HepG2 (cell line): ENCODE results near the gene CLDN4. TPM values are rescaled to one million over a fixed set of nuclear protein-coding genes. Genes with fewer than 3 reads are reported as not detected.

Experiments used
- CAMTA2 ChIP-seq: sonication (generic); formaldehyde crosslinking; IDR thresholded peaks from 2 replicates; pipeline ENCODE4 v1.4.0; 2020; ENCODE audit warnings: mild to moderate bottlenecking, missing genetic modification reagents, borderline replicate concordance
- CCDC6 ChIP-seq: sonication (generic); formaldehyde crosslinking; IDR thresholded peaks from 2 replicates; pipeline ENCODE4 v1.8.1; 2022; ENCODE audit warnings: mild to moderate bottlenecking, missing genetic modification reagents, moderate library complexity
- FOXK1 ChIP-seq: sonication (generic); formaldehyde crosslinking; IDR thresholded peaks from 2 replicates; pipeline ENCODE4 v1.4.0; 2020; ENCODE audit warnings: low read depth, missing genetic modification reagents, borderline replicate concordance
- IRX3 ChIP-seq: sonication (generic); formaldehyde crosslinking; IDR thresholded peaks from 2 replicates; pipeline ENCODE4 v1.8.1; 2023; ENCODE audit warnings: mild to moderate bottlenecking, low read depth, missing genetic modification reagents, borderline replicate concordance
- MEIS1 ChIP-seq: sonication (generic); formaldehyde crosslinking; IDR thresholded peaks from 2 replicates; pipeline ENCODE4 v1.9.0; 2021; ENCODE audit warnings: mild to moderate bottlenecking, missing genetic modification reagents, moderate library complexity, borderline replicate concordance
- MIER3 ChIP-seq: IDR thresholded peaks from 2 replicates; pipeline ENCODE4 v1.6.1; 2016; ENCODE audit warnings: missing compliant biosample characterization, borderline replicate concordance
- NFE2L1 ChIP-seq: sonication (generic); formaldehyde crosslinking; IDR thresholded peaks from 2 replicates; pipeline ENCODE4 v1.4.0; 2020; ENCODE audit warnings: missing genetic modification reagents, mild to moderate bottlenecking, borderline replicate concordance
- ONECUT2 ChIP-seq: sonication (generic); formaldehyde crosslinking; IDR thresholded peaks from 2 replicates; pipeline ENCODE4 v1.4.0; 2020; ENCODE audit warnings: missing genetic modification reagents
- PAXIP1 ChIP-seq: sonication (generic); formaldehyde crosslinking; conservative IDR thresholded peaks from 2 replicates; pipeline ENCODE4 v1.4.0; 2020; ENCODE audit warnings: mild to moderate bottlenecking, missing genetic modification reagents, moderate library complexity
- RFXANK ChIP-seq: IDR thresholded peaks from 2 replicates; pipeline ENCODE4 v1.6.1; 2016
- SMARCE1 ChIP-seq: fragments of 450-650 bp; IDR thresholded peaks from 2 replicates; pipeline ENCODE4 v1.6.1; 2017; ENCODE audit warnings: borderline replicate concordance
- TFAP4 ChIP-seq: sonication (generic); IDR thresholded peaks from 2 replicates; pipeline ENCODE4 v1.6.1; 2016; ENCODE audit warnings: low read depth, borderline replicate concordance
- TFDP1 ChIP-seq: IDR thresholded peaks from 2 replicates; pipeline ENCODE4 v1.6.1; 2016; ENCODE audit warnings: missing compliant biosample characterization, missing genetic modification reagents, borderline replicate concordance
- ZBTB8A ChIP-seq: sonication (generic); formaldehyde crosslinking; IDR thresholded peaks from 2 replicates; pipeline ENCODE4 v1.4.0; 2020; ENCODE audit warnings: mild to moderate bottlenecking, low read depth, missing genetic modification reagents, borderline replicate concordance
- ZNF274 ChIP-seq: sonication (generic); formaldehyde crosslinking; IDR thresholded peaks from 2 replicates; pipeline ENCODE4 v1.5.1; 2020; ENCODE audit warnings: mild to moderate bottlenecking, missing genetic modification reagents
- ZNF430 ChIP-seq: sonication (generic); formaldehyde crosslinking; IDR thresholded peaks from 2 replicates; pipeline ENCODE4 v1.9.0; 2021; ENCODE audit warnings: mild to moderate bottlenecking, missing genetic modification reagents
- ZNF737 ChIP-seq: sonication (generic); formaldehyde crosslinking; IDR thresholded peaks from 2 replicates; pipeline ENCODE4 v1.5.0; 2020; ENCODE audit warnings: missing genetic modification reagents, mild to moderate bottlenecking, borderline replicate concordance
- ZNF781 ChIP-seq: sonication (generic); formaldehyde crosslinking; IDR thresholded peaks from 2 replicates; pipeline ENCODE4 v1.5.1; 2020; ENCODE audit warnings: borderline replicate concordance, mild to moderate bottlenecking, missing genetic modification reagents; ENCODE audit errors: not compliant biosample characterization
- ZSCAN29 ChIP-seq: sonication (generic); formaldehyde crosslinking; conservative IDR thresholded peaks from 2 replicates; pipeline ENCODE4 v1.4.0; 2020; ENCODE audit warnings: mild to moderate bottlenecking, missing genetic modification reagents
- polyA plus RNA-seq, 8 experiments: library from polyadenylated mRNA; depleted of rRNA in 3 of 8; stranded (reverse) in 7 of 8; unstranded in 1 of 8; fragments of >200 nt; fragmentation: Illumina TruSeq in 4 of 8; extraction: Trizol in 4 of 8; gene quantifications; 2 replicates each; pipeline versions ENCODE4 v1.2.1 to v1.2.3, GENCODE V29; 2011 to 2016; ENCODE audit warnings: low read depth in 4 of 8, missing spikeins in 1 of 8, mixed read lengths in 1 of 8; ENCODE audit not compliant: insufficient read depth in 1 of 8
- total RNA-seq, 5 experiments: library from RNA; depleted of rRNA; stranded (reverse); fragments of >200 nt; fragmentation: Illumina TruSeq; extraction: Trizol; gene quantifications; 2 replicates each; pipeline ENCODE4 v1.2.3, GENCODE V29; 2016; ENCODE audit warnings: low read depth in 1 of 5
- TF ChIP-seq, protein P1 (sequence below): sonication (generic); formaldehyde crosslinking; IDR thresholded peaks from 2 replicates; pipeline ENCODE4 v1.8.1; 2022; ENCODE audit warnings: low read depth, mild to moderate bottlenecking, missing genetic modification reagents

CLDN4 gene
- total and polyA plus RNA-seq, 2 of the 13 experiments (the other 11 are each of a cell fraction or from before 2014, with no cell fraction given): 28.2 to 35.7 TPM

- TF ChIP-seq, protein P1, sequence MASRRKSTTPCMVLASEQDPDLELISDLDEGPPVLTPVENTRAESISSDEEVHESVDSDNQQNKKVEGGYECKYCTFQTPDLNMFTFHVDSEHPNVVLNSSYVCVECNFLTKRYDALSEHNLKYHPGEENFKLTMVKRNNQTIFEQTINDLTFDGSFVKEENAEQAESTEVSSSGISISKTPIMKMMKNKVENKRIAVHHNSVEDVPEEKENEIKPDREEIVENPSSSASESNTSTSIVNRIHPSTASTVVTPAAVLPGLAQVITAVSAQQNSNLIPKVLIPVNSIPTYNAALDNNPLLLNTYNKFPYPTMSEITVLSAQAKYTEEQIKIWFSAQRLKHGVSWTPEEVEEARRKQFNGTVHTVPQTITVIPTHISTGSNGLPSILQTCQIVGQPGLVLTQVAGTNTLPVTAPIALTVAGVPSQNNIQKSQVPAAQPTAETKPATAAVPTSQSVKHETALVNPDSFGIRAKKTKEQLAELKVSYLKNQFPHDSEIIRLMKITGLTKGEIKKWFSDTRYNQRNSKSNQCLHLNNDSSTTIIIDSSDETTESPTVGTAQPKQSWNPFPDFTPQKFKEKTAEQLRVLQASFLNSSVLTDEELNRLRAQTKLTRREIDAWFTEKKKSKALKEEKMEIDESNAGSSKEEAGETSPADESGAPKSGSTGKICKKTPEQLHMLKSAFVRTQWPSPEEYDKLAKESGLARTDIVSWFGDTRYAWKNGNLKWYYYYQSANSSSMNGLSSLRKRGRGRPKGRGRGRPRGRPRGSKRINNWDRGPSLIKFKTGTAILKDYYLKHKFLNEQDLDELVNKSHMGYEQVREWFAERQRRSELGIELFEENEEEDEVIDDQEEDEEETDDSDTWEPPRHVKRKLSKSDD: peak; percentile 78
- TF ChIP-seq ZNF781 (CRISPR knock-in tag): no peak
- no peak for TF ChIP-seq ZSCAN29
- TF ChIP-seq SMARCE1: no peak
- TF ChIP-seq ZBTB8A (CRISPR knock-in tag): no peak
- TF ChIP-seq RFXANK (CRISPR knock-in tag): no peak
- TF ChIP-seq ONECUT2 (CRISPR knock-in tag): no peak
- TF ChIP-seq MEIS1: no peak
- no peak for TF ChIP-seq FOXK1 (CRISPR knock-in tag)
- no peak for TF ChIP-seq ZNF430 (CRISPR knock-in tag)
- no peak for TF ChIP-seq NFE2L1 (CRISPR knock-in tag)
- TF ChIP-seq PAXIP1 (CRISPR knock-in tag): peak; percentile 28; the same call in 1 of the 2 replicates
- TF ChIP-seq CCDC6 (CRISPR knock-in tag): peak; percentile 18; the same call in 1 of the 2 replicates
- TF ChIP-seq TFAP4: peak; percentile 62; the same call in 1 of the 2 replicates
- 0 out of 2 replicates have a peak, but pooled peaks have one; percentile 12 for TF ChIP-seq MIER3 (CRISPR knock-in tag)
- TF ChIP-seq ZNF737 (CRISPR knock-in tag): no peak
- 0 out of 2 replicates have a peak, but pooled peaks have one; percentile 4 for TF ChIP-seq CAMTA2 (CRISPR knock-in tag)
- peak; percentile 44; the same call in 1 of the 2 replicates for TF ChIP-seq TFDP1
- TF ChIP-seq IRX3 (CRISPR knock-in tag): no peak
- peak; percentile 92 for TF ChIP-seq ZNF274 (CRISPR knock-in tag)
Measured at GRCh38 chr7:73830681-73831583, at the start of gene CLDN4 (continued).
